Ramos (cell line): ENCODE results near the gene ZSWIM5.
"Not testable (repeated sequence)": the region's sequence is repeated elsewhere in the genome, so short reads cannot be mapped to it uniquely, and the experiment has no call there.

Source experiments
- in situ Hi-C: fragments of 300-500 bp; cut with MboI; formaldehyde crosslinking; loops from one replicate; pipeline ENCODE4 v1.14.3; 2022; ENCODE audit warnings: low sequenced_read_pairs; ENCODE audit not compliant: unreplicated experiment

Gene ZSWIM5

DNA sequence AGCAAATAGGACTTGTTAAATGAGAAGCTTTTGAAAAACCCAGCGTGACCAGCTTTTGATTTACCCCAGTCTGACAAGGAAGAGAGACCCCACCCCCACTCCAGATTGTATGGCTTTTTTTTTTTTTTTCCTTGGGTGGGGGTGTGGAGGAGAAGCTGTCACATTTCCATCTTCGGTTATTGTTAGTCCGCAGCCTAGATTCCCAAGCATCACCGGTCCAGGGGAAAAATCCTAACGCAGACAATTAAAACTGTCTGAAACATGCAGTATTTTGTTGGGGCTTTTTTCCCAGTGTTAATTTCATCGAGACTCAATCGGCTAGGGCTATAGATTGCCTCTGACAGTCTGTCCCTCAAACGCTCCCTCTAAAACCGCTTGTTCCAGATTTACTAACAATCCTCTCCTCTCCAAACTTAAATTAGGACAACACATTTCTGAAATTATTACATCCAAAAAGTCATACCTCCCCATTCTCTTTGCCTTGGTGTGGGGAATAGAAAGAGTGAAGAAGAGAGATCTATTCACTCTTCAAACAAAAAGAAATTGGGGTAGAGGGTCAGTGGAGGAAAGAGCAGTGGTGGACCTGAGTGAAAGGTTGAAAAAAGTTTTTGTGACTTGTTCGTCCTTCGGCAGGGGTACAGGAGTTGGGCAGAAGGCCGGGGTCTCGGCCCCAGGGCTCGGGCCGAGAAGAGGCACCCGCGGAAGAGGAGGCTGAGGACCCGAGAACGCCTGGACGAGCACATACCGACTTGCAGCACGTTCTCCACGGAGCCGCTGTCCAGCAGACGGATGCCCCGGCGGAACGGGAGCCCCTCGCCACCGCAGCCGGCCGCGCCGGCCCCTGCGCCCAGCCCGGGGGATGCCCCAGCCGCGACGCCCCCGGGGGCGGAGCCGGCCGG, 1.1 kb downstream of the ZSWIM5 start:
- in situ Hi-C loops = no loop called here

DNA sequence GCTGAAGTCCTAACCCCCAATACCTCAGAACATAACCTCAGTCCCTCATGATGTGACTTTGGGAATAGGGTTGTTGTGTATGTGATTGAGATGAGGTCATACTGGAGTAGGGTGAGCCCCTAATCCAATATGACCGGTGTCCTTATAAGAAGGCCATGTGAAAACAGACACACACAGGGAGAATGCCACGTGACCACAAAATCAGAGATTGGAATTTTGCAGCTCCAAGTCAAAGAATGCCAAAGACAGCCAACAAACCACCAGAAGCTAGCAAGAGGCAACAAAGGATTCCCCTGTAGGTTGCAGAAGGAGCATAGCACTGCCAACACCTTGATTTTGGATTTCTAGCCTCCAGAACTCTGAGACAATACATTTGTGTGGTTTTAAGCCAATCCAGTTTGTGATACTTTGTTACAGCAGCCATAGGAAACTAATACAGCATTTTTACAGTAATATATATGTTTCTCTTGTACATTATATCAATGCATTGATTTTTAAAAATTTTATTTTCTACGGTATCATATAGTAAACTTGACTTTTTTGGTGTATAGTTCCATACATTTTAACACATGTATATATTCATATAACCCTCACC, 5.4 kb downstream of the ZSWIM5 start:
- in situ Hi-C loops = no loop called here

DNA sequence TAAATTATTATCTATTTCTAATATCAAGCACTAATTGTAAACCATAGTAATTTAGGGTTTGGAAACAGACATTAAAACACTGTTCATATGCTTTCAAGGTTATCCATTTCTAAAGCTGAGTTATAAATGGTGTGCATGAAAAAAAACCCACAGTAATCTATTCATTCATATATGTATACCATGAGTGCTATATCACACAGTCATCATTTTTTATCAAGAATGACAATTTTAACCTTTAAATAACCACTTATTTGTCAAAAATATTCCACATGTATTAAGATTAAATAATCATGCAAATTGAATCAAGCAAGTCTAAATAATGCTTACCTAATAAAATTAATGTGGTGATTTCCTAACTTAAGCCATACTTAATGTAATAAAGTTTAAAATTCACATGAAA, 6.0 kb downstream of the ZSWIM5 start:
- in situ Hi-C loops = no loop called here

DNA sequence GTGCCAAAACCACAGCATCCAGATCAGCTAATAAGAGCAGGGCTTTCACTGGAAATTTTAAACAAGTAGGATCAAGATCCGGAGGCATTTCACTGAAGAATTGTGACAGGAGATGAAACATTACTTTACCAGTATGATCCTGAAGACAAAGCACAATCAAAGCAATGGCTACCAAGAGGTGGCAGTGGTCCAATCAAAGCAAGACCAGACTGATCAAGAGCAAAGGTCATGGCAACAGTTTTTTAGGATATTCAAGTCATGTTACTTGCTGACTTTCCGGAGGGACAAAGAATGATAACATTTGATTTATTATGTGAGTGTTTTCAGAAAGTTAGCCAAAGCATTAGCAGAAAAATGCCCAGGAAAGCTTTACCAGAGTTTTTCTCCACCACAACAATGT, 8.2 kb downstream of the ZSWIM5 start:
- in situ Hi-C loops = no loop called here

DNA sequence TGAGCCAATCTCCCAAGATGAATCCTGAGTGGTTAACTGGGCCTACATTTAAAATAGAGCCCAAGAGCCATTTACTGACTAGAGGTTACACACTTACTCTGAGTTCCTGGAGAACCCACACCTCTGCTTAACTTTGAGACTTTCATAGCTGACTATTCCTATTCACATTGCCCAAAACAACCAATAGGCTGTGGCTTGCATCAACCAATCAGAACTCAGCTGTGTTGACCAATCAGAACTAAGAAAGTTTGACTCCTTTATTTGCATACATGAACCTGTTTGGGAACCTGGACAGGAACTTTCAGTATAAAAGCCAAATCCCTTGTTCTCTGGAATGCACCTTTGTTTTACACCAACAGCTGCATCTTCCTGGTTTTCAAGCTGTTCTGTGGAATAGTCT, 9.5 kb downstream of the ZSWIM5 start:
- in situ Hi-C loops = no loop called here

DNA sequence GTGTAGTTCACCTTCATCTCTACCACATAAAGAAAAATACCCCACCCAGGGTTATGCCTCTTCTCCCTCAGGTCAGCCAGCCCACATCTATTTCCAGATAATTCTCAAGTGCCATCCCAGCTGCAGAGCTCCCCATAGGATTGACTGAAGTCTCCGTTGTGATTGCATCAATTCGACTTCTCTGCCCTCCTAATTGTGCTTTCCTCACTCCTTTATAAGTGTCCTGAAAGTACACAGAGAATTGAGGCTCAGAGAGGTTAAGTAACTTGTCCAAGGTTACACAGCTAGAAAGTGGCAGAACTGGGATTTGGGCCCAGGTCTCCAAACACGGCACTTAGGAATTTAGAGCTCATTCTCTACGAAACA, 15.0 kb downstream of the ZSWIM5 start:
- in situ Hi-C loops = no loop called here

DNA sequence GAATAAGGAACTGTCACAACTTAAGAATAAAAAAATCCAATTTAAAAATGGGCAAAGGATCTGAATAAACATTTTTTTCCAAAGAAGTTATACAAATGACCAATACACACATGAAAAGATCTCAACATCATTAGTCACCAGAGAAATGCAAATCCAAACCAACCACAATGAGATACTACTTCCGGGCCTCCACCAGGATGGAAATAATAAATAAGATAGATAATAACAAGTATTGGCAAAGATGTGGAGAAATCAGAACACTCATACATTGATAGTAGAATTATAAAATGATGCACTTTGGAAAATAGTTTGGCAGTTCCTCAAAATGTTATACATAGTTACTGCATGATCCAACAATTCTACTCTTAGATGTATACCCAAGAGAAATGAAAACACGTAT, 18.7 kb downstream of the ZSWIM5 start:
- in situ Hi-C loops = no loop called here

DNA sequence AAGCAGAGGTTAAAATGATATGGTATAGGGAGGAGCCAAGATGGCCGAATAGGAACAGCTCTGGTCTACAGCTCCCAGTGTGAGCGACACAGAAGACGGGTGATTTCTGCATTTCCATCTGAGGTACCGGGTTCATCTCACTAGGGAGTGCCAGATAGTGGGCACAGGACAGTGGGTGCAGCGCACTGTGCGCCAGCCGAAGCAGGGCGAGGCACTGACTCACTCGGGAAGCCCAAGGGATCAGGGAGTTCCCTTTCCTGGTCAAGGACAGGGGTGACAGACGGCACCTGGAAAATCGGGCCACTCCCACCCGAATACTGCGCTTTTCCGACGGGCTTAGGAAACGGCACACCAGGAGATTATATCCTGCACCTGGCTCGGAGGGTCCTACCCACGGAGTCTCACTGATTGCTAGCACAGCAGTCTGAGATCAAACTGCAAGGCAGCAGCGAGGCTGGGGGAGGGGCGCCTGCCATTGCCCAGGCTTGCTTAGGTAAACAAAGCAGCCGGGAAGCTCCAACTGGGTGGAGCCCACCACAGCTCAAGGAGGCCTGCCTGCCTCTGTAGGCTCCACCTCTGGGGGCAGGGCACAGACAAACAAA, 26.4 kb downstream of the ZSWIM5 start:
- in situ Hi-C loops = not testable (repeated sequence)

DNA sequence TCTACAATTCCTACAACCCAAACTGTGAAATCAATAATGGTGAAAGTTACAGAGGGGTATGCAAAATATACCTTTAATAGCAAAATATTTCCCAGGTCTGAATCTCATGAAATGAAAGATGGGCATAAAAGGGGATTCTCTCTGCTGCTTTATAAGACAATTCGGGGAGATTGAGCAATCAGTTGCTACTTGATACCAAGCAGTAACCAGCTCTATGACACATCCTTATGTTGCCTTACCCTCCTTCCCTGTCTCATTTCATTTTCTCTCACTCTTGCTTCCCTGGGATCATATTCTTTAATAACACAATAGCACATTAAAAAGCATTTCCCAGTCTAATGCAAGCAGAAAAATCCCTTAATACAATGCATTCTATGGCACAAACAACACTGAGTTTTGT, 29.0 kb downstream of the ZSWIM5 start:
- in situ Hi-C loops = no loop called here

DNA sequence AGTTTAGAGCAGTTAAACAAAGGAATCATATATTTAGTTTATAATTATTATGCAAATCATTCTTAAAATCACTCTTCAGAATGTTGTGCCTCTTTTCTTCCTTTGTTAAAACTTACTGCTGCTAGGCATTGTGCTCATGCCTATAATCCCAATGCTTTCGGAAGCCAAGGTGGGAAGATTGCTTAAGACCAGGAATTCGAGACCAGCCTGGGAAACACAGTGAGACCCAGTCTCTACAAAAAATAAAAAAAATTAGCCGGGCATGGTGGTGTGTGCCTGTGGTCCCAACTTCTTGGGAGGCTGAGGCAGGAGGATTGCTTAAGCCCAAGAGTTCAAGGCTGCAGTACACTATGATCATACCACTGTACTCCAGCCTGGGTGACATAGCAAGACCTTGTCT, 33.6 kb downstream of the ZSWIM5 start:
- in situ Hi-C loops = no loop called here

DNA sequence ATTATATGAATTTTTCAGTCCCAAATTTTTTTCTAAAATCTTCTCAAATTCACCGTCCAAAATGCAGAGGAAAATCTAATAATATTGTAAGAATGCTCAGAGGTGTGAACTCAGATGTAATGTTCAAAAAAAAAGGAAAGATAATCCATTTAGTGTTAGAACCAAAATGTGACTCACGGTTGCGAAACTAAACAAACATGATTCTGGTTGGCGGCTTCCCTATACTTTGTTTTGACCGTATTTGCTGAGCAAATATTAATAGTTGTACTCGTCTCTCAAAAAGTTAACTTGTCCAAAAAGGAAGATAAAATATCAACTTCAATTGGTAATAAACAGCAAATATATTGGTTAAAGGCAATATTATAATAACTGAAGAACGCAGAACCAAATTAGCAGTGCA, 34.4 kb downstream of the ZSWIM5 start:
- in situ Hi-C loops = no loop called here

DNA sequence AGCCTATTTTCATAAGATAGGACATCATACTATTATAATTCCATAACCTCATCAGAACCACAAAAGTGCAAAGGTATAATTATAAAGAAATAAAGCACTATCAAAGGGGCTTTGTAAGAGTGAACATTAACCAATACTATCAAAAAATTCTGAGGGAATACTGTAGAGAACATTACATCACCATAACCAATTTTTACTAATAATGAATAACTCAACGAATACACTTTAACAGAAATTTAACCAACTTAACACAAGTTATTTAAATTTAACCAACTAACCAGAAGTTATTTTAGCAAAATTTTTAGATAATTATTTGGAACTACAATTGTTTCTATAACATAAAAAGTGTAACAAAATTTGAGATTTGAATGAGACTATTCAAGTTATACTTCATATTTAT, 34.8 kb downstream of the ZSWIM5 start:
- in situ Hi-C loops = no loop called here

DNA sequence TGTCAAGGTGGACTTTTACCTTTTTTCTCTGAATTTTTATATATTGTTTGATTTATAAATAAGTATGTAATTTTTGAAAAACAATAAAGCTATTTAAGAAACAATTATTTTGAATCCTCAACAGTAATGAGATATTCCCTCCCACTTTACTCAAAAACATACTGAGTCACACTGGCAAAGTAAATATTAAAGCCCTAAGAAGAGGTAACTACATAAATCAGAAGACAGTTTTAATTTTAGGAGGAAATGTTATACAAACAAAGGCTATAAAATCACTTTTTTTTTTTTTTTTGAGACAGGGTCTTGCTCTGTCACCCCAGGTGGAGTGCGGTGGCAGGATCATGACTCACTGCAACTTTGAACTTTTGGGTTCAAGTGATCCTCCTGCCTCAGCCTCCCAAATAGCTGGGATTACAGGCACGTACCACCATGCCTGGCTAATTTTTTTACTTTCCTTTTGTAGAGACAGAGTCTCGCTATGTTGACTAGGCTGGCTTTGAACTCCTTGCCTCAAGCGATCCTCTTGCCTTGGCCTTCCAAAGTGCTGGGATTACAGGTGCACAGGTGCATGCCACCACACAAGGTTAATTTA, 36.2 kb downstream of the ZSWIM5 start:
- in situ Hi-C loops = no loop called here

DNA sequence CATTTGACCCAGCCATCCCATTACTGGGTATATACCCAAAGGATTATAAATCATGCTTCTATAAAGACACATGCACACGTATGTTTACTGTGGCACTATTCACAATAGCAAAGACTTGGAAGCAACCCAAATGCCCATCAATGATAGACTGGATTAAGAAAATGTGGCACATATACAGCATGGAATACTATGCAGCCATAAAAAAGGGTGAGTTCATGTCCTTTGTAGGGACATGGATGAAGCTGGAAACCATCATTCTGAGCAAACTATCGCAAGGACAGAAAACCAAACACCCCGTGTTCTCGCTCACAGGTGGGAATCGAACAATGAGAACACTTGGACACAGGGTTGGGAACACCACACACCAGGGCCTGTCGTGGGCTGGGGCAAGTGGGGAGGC, 38.5 kb downstream of the ZSWIM5 start:
- in situ Hi-C loops = not testable (repeated sequence)

DNA sequence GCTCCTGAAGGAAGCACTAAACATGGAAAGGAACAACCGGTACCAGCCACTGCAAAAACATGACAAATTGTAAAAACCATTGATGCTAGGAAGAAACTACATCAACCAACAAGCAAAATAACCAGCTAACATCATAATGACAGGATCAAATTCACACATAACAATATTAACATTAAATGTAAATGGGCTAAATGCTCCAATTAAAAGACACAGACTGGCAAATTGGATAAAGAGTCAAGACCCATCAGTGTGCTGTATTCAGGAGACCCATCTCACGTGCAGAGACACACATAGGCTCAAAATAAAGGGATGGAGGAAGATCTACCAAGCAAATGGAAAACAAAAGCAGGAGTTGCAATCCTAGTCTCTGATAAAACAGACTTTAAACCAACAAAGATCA, 42.1 kb downstream of the ZSWIM5 start:
- in situ Hi-C loops = not testable (repeated sequence)

DNA sequence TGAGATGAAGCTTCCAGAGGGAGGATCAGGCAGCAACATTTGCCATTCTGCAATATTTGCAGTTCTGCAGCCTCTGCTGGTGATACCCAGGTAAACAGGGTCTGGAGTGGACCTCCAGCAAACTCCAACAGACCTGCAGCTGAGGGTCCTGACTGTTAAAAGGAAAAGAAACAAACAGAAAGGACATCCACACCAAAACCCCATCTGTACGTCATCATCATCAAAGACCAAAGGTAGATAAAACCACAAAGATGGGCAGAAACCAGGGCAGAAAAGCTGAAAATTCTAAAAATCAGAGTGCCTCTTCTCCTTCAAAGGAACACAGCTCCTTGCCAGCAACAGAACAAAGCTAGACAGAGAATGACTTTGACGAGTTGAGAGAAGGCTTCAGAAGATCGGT, 43.3 kb downstream of the ZSWIM5 start:
- in situ Hi-C loops = not testable (repeated sequence)

DNA sequence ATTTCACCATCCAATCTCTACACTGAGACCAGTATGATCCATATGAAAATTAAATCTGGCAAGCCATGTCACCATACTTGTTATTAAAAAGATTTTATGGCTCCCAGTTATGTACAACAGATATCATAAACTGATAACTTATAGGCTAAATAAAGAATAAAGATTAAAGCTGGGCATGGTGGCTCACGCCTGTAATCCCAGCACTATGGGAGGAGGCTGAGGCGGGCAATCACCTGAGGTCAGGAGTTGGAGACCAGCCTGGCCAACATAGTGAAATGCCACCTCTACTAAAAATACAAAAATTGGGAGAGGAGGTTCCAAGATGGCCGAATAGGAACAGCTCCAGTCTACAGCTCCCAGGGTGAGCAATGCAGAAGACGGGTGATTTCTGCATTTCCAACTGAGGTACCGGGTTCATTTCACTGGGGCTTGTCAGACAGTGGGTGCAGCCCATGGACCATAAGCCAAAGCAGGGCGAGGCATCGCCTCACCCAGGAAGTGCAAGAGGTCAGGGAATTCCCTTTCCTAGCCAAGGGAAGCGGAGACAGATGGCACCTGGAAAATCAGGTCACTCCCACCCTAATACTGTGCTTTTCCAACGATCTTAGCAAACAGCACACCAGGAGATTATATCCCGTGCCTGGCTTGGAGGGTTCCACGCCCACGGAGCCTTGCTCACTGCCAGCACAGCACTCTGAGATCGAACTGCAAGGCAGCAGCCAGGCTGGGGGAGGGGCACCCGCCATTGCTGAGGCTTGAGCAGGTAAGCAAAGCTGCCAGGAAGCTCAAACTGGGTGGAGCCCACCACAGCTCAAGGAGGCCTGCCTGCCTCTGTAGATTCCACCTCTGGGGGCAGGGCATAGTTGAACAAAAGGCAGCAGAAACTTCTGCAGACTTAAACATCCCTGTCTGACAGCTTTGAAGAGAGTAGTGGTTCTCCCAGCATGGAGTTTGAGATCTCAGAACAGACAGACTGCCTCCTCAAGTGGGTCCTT, 44.1 kb downstream of the ZSWIM5 start:
- in situ Hi-C loops = not testable (repeated sequence)

DNA sequence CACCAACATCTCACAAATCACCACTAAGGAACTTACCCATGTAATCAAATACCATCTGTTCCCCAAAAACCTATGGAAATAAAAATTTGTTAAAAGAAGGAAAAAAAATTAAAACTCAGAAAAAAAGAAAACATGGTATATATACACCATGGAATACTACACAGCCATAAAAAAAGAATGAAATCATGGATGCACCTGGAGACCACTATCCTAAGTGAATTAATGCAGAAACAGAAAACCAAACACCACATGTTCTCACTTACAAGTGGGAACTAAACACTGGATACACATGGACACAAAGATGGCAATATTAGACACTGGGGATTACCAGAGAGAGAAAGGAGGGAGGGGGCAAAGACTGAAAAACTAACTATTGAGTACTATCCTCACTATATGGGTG, 50.4 kb downstream of the ZSWIM5 start:
- in situ Hi-C loops = no loop called here

DNA sequence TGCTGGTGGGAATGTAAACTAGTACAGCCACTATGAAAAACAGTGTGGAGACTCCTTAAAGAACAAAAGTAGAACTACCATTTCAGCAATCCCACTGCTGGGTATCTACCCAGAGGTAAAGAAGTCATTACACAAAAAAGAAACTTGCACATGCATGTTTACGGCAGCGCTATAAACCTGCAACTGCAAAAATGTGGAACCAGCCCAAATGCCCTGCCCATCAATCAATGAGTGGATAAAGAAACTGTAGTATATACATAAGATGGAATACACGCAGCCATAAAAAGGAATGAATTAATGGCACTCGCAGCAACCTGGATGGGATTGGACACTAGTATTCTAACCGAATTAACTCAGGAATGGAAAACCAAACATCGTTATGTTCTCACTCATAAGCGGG, 51.0 kb downstream of the ZSWIM5 start:
- in situ Hi-C loops = no loop called here

DNA sequence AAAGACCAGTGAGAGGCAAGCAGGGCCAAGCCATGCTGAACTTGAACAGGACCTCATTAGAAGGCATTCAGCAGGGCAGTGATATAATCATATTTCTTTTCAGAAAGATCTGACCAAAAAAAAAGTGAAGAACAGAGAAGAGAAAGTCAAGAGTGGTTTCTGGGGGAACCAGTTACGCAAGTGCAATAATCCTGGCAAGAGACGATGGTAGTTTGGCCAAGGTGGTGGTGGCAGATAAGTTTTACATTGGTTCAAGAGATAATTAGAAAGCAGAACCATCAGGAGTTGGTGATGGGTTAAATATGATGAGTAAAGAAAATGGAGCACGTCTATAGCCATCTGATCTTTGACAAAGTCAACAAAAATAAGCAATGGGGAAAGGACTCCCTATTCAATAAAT, 54.3 kb downstream of the ZSWIM5 start:
- in situ Hi-C loops = no loop called here
